Activated CD4-positive, alpha-beta T cell treated with anti-CD3 and anti-CD28 coated beads, Interleukin-2, amount 50 U/mL, for 24 hours (primary cell): Measurements from ENCODE around the gene FBXO15.

Experiments used
- DNase-seq, 2 donors: peaks; one replicate each; pipeline ENCODE4 v3.0.0-alpha.2; 2020; ENCODE audit warnings: low read depth in 1 of 2, low spot score in 1 of 2

The FBXO15 gene

GRCh38 chr18:74116633-74117554, 30.7 kb downstream of the FBXO15 start:
- peak in 1 of 2 donors; percentile 9 for DNase-seq

- no peak for DNase-seq
Measured at GRCh38 chr18:74115046-74115445, 32.6 kb downstream of the FBXO15 start.

GRCh38 chr18:74114116-74114515, 33.5 kb downstream of the FBXO15 start:
- no peak for DNase-seq

DNA sequence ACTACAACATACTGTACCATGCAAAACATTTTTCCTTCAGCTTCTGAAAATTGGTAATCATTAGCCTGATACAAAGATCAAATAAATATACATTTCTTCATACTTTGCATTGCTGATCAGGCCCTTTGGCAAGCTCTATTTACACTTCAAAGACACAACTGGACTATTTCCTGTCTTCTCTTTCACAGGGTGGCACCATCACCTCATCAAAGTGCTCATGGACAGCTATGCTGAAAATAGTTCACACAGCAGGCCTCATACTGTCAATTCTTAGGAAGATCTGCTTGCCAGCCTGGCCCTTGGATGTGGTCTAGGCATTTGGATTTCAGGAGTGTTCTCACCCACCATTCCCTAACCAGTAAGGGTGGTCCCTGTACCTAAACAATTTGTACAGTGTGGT, 33.9 kb downstream of the FBXO15 start:
- no peak for DNase-seq

DNA sequence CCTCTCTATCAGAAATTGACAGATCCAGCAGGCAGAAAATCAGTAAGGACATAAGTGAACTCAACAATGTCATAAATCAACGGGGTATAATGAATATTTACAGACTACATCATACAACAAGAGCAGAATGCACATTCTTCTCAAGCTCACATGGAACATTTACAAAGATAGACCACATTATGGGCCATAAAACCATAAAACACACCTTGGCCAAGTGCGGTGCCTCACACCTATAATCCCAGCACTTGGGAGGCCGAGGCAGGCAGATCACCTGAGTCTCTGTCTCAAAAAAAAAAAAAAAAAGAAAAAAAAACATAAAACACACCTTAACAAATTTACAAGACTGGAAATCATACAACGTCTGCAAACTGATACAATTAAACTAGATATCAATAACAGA, 36.7 kb downstream of the FBXO15 start:
- no peak for DNase-seq

GRCh38 chr18:74110149-74110548, 37.5 kb downstream of the FBXO15 start:
- DNase-seq = no peak

GRCh38 chr18:74108460-74108859, 39.2 kb downstream of the FBXO15 start:
- DNase-seq = no peak

DNA sequence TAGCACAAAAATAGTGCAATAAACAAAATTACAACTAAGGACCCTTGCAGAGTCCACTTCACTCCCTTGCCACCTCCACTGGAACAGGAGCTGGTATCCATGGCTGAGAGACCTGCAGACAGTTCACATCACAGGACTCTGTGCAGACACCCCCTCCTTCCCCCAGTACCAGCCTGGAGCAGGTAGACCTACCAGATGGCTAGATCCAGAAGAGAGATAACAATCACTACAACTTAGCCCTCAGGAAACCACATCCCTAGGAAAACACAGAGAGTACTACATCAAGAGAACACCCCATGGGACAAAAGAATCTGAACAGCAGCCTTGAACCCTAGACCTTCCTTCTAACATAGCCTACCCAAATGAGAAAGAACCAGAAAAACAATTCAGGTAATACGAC, 49.8 kb downstream of the FBXO15 start:
- no peak for DNase-seq

- no peak for DNase-seq
Measured at GRCh38 chr18:74092922-74093321, 54.7 kb downstream of the FBXO15 start.

GRCh38 chr18:74084184-74084855, 63.3 kb downstream of the FBXO15 start:
- DNase-seq = no peak

GRCh38 chr18:74083557-74083952, 64.1 kb downstream of the FBXO15 start:
- no peak for DNase-seq

GRCh38 chr18:74082742-74083556, 64.7 kb downstream of the FBXO15 start:
- no peak for DNase-seq

DNA sequence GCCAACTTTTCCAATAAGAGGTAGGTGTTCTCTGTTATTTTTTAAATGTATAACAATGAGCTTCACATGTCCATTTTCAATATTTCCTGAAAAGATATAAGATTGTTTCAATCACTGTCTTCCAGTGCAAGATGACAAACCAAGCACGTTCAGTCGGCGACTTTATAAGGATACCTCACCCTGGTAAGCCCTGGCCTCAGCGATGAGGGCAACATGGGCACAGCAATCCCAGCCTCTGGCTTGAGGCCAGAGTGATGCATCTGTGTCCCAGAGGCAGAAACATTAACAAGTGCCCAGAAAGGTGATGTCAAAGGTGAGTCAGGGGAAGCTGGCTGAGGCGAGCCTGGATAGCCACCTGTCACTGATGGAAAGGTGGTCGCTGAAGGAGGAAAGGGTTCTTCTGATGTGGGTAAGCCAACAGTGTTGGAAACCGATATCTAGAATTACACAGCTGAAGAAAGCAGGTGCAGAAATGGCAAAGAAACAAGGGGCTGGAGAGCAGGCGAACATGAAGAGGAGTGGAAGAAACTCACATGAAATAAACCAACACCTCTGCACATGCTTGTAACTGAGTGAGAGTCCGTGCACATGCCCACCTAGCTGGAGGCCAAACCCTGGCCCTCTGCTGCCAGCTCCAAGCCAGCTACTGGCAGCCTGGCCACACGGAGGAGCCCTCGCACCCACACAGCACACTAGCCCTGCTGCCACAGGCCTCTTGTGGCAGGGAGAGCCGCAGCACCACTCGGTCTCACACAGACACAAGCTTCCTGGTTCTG, 65.5 kb downstream of the FBXO15 start:
- peak; percentile 19 to 48 for DNase-seq

GRCh38 chr18:74078257-74078656, 69.4 kb downstream of the FBXO15 start:
- no peak for DNase-seq

- DNase-seq = no peak
Measured at GRCh38 chr18:74074668-74075564, 72.7 kb downstream of the FBXO15 start.

GRCh38 chr18:74073957-74074667, 73.5 kb downstream of the FBXO15 start:
- DNase-seq = no peak

- DNase-seq = no peak
Measured at GRCh38 chr18:74069178-74070050, 78.2 kb downstream of the FBXO15 start.

- DNase-seq = no peak
Measured at GRCh38 chr18:74068296-74068695, 79.3 kb downstream of the FBXO15 start.
